GM18873 (cell line): ENCODE measurements around the gene LIPN.

Experiments used
- ATAC-seq: cut with Tn5 transposase; IDR thresholded peaks from one replicate; pipeline ENCODE4 v1.9.1; 2021; ENCODE audit warnings: mild to moderate bottlenecking, moderate library complexity, moderate number of reproducible peaks; ENCODE audit not compliant: unreplicated experiment, low FRiP score

The LIPN gene

GRCh38 chr10:88820748-88821401 is 61.1 kb downstream of the LIPN start:
- ATAC-seq, result no peak

GRCh38 chr10:88826388-88826787 is 66.6 kb downstream of the LIPN start:
- ATAC-seq, result no peak

GRCh38 chr10:88827671-88828070 is 67.9 kb downstream of the LIPN start:
- no peak for ATAC-seq

GRCh38 chr10:88828310-88828709 is 68.5 kb downstream of the LIPN start:
- no peak for ATAC-seq
